Retinal pigment epithelial cell (primary cell): ENCODE results near the gene TAS2R13.

Experiments
- DNase-seq: peaks from one replicate; pipeline ENCODE4 v3.0.0-alpha.2; 2010; ENCODE audit warnings: low read depth
- H3K4me3 ChIP-seq: 2 replicates; pipeline ENCODE4 v1.5.1; 2011; ENCODE audit warnings: mild to moderate bottlenecking, low read length, control low read depth, moderate library complexity
- TF ChIP-seq, protein P1 (sequence below): conservative IDR thresholded peaks from 2 replicates; pipeline ENCODE4 v1.5.1; 2011; ENCODE audit warnings: low read depth, low read length, control low read depth, inconsistent platforms

Gene TAS2R13

DNA sequence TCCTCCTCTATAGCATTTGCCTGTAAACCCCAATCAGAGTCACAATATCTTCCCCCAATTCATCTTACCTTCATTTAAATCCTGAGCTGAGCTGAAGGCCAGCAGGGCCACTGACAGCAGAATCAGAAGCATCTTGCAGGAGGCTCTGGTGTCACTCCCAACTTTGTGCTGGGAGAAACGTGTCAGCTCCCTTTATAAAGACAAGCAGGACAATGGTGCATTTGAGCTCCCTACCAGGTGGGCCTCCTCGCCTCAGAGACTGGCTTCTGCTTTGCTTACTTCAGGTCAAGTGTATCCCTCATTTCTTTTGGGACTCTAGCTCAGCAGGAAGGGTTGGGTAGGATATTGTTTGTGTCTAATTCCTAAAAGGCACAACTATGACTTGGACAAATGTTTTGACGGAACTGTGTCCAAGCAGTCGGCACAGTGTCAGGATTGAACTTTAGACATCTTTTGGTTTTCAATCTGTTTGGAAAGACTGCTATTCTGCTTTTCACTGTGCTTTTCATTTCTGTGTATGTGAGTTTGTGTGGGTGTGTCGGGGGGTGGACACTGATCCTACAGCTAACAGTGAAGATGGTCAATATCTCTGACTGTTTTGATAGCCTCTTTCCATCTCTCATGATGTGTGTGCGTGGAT lies 25.2 kb downstream of the TAS2R13 start, which contains the start of gene PRH1:
Gene PRH1 (minus strand): TSS at position 170 of the 640 bp plus-strand sequence. CDS start 38 bp downstream, at position 132.
- TF ChIP-seq, protein P1, sequence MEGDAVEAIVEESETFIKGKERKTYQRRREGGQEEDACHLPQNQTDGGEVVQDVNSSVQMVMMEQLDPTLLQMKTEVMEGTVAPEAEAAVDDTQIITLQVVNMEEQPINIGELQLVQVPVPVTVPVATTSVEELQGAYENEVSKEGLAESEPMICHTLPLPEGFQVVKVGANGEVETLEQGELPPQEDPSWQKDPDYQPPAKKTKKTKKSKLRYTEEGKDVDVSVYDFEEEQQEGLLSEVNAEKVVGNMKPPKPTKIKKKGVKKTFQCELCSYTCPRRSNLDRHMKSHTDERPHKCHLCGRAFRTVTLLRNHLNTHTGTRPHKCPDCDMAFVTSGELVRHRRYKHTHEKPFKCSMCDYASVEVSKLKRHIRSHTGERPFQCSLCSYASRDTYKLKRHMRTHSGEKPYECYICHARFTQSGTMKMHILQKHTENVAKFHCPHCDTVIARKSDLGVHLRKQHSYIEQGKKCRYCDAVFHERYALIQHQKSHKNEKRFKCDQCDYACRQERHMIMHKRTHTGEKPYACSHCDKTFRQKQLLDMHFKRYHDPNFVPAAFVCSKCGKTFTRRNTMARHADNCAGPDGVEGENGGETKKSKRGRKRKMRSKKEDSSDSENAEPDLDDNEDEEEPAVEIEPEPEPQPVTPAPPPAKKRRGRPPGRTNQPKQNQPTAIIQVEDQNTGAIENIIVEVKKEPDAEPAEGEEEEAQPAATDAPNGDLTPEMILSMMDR = no peak
- H3K4me3 ChIP-seq = no peak within 1 kb of the TSS
- DNase-seq = no peak

DNA sequence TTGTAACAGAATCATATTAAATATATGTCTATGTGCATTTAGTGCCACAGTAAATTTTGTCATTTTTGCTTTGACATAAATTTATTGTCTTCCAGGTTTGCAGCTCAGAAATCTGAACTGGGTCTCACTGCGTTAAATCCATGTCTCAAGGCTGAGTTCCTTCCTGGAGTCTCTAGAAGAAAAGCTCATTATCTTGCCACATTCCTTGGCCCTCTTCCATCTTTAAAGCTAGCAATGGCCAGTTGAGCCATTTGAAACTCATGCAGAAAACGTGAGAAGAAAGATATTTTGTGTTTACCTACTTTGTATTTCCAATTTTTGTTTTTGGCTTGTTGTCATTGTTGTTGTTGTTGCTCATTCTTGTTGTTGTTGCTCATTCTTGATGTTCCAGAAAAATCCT lies 36.0 kb downstream of the TAS2R13 start:
- DNase-seq = peak; percentile 54

DNA sequence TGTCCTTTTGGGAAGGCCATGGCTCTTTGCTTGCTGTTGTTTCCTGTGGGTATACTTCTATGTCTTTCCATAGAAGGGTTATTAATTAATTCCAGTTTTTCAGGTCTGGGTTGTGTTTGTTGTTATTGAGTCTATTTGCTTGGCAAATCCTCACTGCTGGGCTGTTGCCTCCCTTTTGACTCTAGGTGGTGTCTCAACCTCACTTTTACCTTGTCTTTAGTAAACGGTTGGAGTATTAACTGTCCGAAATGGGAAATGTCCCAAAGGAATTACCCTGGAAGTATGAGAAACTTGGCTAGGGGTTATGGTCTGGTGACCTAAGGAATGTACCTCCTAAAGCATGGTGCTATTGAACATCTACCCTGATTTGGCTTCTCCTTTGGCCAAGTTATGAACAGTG lies 42.0 kb downstream of the TAS2R13 start:
- H3K4me3 ChIP-seq = no peak overlapping the region
- TF ChIP-seq, protein P1 = no peak
- DNase-seq = no peak

More for the DNA sequence above, 36.0 kb downstream of the TAS2R13 start:
- no peak overlapping the region for H3K4me3 ChIP-seq
- TF ChIP-seq, protein P1 = no peak

DNA sequence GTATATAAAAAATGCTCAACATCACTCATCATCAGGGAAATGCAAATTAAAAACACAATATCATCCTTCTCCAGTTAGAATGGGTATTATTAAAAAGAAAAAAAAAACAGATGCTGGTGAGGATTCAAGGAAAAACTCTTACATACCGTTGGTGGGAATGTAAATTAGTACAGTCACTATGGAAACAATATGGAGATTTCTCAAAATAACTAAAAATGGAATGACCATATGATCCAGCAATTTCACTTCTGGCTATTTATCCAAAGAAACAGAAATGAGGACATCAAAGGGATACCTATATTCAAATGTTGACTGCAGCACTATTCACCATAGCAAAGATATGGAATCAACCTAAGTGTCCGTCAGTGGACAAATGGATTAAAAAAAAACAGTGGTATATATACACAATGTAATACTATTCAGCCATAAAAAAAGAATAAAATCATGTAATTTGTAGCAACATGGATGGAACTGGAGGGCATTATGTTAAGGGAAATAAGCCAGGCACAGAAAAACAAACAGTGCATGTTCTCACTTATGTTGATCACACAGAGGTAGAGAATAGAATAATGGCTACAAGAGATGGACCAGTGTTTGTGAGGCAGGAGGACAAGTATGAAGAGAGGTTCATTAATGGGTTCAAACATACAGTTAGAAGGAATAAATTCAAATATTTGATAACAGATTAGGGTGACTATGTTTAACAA lies 45.7 kb downstream of the TAS2R13 start:
- DNase-seq = no peak
- TF ChIP-seq, protein P1 = no peak

DNA sequence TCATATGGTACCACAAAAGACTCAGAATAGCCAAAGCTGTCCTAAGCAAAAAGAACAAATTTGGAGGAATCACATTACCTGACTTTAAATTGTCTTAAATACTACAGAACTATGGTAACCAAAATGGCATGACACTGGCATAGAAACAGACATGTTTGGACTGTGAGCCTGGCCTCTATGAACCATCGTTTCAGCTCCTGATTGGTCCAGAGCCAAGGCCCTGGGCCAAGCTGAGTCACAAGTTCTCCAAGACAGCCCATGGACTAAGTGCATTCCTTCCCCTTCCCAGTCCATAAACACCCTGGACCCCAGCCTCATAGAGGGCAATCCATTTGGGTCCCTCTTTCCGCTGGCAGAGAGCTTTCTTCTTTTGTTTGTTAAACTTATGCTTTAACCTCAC lies 48.0 kb downstream of the TAS2R13 start:
- TF ChIP-seq, protein P1 = no peak
- no peak for DNase-seq
- H3K4me3 ChIP-seq = no peak overlapping the region

More for the DNA sequence above, 45.7 kb downstream of the TAS2R13 start:
- H3K4me3 ChIP-seq = no peak overlapping the region
